ENCODE data around the gene SNRNP70.
"Not testable (repeated sequence)": the region's sequence is repeated elsewhere in the genome, so short reads cannot be mapped to it uniquely, and the experiment has no call there.

The SNRNP70 gene

DNA sequence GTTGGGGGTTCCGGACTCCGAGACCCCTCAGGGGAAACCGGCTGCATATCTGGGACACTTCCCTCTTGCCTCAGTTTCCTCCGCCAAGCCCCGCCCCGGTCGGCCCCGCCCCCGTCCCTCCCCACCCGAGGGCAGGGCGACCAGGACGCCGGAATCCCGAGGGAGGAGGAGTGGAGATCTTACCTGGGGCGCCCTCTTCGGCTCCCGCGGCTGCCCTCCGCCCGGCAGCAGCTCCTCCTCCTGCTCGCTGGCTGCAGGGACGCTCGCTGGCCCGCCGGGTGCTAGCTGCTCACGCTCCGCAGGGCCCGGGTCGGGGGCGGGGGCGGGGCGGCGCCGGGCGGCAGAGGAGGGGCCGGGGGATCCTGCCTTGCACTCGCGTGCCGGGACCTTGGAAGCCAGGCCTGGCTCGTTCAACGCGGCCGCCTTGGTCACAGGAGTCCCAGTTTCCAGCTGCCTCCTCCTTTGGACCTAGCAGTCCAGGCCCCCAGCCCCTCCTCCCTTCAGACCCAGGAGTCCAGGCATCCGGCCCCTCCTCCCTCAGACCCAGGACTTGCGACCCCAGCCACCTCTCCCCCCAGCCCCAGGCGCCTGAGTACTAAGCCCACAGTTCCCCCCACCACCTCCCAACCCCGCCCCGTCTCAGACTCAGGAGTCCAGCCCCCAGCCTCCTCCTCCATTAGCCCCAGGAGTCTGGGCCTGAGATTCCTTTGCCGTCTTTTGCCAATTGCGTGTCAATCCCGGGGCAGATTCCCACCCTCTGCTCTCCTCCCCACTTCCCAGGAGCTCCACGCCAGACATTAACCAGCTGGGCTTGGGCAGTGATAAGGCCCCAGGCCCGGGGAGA is 20.3 kb upstream of the SNRNP70 start, which contains the start of gene NTF4:
TSS of gene NTF4 (minus strand) at position 51 of the 844 bp plus-strand sequence. CDS start 2,821 bp downstream, outside the sequence.
- DNase-seq (ENCODE audit: low read depth in 2 of 2): no peak

DNA sequence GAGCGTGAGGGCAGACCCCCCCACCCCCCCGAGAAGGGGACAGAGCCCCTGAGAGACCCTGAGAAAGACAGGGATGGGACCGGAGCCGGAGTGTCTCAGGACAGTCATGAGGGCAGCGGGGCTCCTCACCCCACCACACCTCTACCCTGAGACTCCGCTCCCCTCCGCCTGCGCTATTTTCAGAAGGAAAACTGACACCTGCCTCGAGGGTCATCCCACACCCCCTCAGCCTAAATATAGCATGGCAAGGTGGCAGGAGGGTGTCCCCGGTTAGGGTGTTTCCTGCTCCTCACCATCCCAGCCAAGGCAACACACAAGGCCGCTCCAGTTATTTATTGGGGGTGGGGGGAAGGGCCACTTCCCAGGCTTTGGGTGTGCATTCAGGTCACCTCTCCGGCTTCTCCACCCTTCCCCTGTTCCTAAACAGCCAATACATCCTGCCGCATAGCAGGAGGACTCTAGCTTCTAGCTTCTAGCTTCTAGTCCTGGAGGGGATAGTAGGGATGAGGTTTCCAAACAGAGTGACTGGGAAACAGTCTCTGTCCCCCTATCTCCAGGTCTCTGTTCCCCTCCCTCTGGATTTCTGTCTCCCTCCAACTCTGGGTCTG is 19.2 kb upstream of the SNRNP70 start:
- DNase-seq (ENCODE audit: low read depth in 2 of 2): no peak

DNA sequence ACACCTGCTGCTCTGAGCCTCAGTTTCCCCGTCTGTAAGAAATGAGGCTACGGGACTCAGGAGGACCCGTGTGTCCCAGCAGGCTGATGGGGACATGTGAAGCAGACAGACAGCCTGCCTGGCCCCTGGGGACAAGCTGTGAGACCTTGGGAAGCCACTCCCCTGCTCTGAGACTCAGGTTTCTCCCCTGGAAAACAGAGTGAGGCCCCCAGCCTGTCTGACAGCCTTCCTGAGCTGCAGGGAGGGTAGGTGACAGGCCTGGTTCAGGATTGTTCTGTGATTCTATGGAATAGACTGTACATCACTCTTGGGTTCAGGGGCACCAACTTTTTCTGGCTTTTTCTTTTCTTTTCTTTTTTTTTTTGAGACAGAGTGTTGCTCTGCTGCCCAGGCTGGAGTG is 17.7 kb upstream of the SNRNP70 start:
- no peak for DNase-seq (ENCODE audit: low read depth in 2 of 2)

DNA sequence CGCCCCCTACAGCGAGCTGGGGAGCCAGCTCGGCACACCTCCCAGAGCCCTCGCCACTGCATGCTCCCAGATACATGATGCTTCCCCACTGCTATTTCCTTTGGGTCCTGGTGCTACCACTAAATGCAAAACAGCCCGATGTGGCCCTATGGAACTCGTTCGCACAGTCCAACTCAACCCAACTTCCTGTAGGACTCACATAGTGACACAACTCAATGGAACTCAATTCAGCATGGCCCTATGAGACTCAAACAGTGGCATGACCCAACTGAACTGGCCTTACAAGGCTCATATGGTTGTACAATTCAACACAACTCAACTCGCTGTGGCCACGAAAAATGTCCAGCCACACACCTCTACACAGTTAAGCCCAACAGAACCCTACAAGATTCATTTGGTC is 16.2 kb upstream of the SNRNP70 start:
- DNase-seq (ENCODE audit: low read depth in 2 of 2): no peak

DNA sequence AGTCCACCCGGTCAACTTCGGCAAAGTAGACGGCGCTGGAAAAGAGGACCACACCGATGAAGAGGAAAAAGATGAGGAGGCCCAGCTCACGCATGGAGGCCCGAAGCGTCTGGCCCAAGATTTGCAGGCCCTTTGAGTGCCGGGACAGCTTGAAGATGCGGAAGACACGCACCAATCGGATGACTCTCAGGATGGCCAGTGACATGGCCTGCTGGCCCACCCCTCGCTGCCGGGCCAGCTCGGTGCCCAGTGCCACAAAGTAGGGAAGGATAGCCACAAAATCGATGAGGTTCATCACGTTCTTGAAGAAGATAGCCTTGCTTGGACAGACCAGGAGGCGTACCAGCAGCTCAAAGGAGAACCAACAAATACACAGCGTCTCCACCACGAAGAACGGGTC is 14.8 kb upstream of the SNRNP70 start:
- DNase-seq (ENCODE audit: low read depth in 2 of 2): no peak

DNA sequence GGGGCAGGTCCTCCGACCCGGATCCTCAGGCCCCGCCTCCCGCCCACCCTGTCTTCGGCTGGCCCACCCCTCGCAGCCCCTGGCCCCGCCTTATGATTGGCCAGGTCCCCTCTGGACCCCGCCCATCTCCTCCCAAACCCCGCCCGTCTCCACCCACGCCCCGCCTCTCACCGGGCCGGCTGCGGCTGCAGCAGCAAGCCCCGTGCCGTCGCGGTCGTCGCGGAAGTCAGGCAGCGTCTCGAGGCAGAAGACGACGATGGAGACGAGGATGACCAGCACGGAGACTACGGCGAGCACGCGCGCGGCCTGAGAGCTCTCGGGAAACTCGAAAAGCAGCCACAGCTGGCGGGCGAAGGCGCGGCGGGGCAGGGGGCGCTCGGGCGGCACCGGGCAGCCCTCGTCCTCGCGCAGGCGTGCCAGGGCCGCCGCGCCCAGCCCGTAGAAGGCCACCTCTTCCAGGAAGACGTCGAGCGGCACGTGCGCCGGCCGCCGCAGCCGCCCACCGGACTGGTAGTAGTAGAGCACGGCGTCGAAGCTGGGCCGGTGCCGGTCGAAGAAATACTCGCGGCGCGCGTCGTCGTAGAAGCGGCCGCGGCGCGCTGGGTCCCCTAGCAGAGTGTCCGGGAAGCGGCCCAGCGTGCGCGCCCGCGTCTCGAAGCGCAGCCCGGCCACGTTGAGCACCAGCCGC is 13.2 kb upstream of the SNRNP70 start:
- no peak for DNase-seq (ENCODE audit: low read depth in 2 of 2)

GRCh38 chr19:49073514-49074378 is 11.5 kb upstream of the SNRNP70 start:
- no peak for DNase-seq (ENCODE audit: low read depth in 2 of 2)

- not testable (repeated sequence) for DNase-seq (ENCODE audit: low read depth in 2 of 2)
These were observed 10.4 kb upstream of the SNRNP70 start for GRCh38 chr19:49074869-49075268.

DNA sequence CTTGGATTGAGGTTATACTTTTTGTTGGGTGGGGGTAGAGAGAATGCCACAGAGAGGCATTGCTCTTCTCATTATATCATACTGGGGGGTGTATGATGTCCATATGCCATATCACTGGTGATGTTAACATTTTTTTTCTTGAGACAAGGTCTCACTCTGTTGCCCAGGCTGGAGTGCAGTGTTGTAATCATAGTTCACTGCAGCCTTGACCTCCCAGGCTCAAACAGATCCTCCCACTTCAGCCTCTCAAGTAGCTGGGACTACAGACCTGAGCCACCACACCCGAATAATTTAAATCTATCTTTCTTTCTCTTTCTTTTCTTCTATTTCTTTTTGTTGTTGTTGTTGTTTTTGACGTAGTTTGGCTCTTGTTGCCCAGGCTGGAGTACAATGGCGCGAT is 4.9 kb upstream of the SNRNP70 start:
- no peak for DNase-seq (ENCODE audit: low read depth in 2 of 2)

GRCh38 chr19:49081273-49081672 is 4.0 kb upstream of the SNRNP70 start:
- no peak for DNase-seq (ENCODE audit: low read depth in 2 of 2)

GRCh38 chr19:49084206-49085019 is 838 bp upstream of the SNRNP70 start:
- DNase-seq (ENCODE audit: low read depth in 2 of 2): no peak

GRCh38 chr19:49085868-49086232 is 599 bp downstream of the SNRNP70 start:
- DNase-seq (ENCODE audit: low read depth in 2 of 2): no peak

- DNase-seq (ENCODE audit: low read depth in 2 of 2): no peak
These were observed 1.0 kb downstream of the SNRNP70 start for GRCh38 chr19:49086296-49086695.

DNA sequence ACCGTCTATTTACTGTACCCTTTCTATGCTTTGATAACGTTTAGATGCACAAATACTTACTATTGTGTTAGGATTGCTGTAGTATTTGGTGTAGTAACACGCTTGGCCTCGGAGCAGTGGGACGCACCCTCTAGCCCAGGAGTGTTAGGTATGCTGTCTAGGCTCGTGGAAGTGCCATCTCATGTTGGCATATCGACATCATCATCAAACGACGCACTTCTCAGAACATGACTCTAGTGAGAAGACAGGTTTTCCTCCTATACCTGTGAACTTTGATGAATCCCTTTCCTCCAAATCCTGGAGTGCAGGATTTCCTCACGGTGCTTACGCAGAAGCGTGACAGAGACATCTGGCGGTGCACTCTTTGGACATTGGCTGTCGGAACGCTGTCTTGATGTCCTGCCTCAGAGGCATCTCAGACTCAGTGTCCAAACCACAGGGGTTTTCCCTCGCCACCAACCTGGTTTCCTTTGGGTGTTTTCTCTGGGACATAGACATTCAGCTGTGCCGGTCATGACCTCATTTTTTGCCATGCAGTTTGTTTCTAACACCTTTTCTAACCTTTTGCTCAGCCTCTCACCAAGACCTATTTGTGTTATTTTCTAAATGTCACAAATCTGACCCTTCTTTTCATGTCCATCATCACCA is 6.3 kb downstream of the SNRNP70 start:
- DNase-seq (ENCODE audit: low read depth in 2 of 2): no peak

DNA sequence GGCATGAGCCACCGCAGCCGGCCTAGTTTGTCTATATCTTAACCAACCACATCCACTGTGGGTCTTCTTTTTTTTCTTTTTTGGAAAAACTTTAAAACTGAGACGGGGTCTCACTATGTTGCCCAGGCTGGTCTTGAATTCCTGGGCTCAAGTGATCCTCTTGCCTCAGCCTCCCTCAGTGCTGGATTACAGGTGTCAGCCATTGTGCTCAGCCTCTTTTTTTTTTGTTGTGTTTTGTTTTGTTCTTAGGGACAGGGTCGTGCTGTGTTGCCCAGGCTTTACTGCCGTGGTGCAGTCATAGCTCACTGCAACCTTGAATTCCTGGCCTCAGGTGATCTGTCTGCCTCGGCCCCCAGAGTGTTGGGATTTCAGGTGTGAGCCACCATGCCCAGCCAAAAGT is 7.4 kb downstream of the SNRNP70 start:
- DNase-seq (ENCODE audit: low read depth in 2 of 2): no peak

DNA sequence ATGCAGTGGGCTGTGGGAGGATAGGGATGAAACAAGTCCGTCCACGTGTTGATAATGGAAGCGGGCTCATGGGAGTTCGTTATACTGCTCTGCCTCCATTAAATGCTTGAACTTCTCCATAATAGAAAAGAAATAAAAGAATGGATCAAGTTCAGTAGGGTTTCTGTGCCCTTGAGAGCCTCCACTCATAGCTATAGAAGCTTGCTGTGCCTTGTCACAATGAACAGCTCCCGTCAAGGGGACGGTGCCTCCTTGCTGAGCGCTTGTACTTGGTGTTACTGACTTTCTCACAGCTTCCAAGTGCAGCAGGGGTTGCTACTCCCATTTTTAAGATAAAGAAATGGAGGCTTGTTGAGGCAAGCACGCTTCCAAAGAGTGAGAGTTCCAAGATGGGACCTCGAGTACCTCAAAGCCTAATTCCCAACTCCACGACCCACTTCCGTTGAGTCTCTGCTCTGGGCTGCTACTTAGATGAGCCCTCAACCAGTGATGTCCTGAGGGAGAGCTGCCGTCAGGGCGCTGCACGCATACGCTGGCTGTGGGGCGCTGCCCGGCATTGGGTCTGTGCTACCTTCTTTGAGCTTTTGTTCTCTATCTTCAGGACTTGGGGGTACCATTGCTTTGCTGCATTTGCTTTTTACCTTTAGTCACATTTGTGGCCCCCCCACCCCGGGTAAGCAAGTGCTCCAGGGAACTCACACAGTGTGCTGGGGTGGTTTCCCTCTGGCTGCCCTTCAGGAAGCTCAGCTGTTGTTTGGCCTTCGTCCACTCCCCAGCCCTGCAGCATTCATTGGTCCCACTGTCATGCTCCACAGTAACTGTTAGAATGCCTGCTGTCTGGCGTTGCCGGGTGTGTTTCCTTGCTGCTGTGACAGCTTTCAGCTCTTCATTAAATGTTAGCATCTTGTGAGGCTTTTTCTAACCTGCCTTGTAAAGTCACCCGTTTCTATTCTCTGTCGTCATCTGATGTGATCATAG is 9.5 kb downstream of the SNRNP70 start:
- DNase-seq (ENCODE audit: low read depth in 2 of 2): no peak

- DNase-seq (ENCODE audit: low read depth in 2 of 2): peak; percentile 56 to 57
These were observed 12.4 kb downstream of the SNRNP70 start for GRCh38 chr19:49097453-49098288.

GRCh38 chr19:49098795-49099194 is 13.5 kb downstream of the SNRNP70 start:
- no peak for DNase-seq (ENCODE audit: low read depth in 2 of 2)

Measured in activated CD4-positive, alpha-beta T cell treated with anti-CD3 and anti-CD28 coated beads for 24 hours (primary cell).